Activated naive CD8-positive, alpha-beta T cell treated with anti-CD3 and anti-CD28 coated beads, Interleukin-2, amount 50 U/mL, for 24 hours (primary cell): ENCODE measurements around the gene POLDIP2.

Experiments used
- ATAC-seq: fragments of 150-1000 bp; cut with Tn5 transposase; one replicate; pipeline ENCODE4 v1.10.0; 2021
- DNase-seq: peaks from one replicate; pipeline ENCODE4 v3.0.0; 2021
- H3K27ac Mint-ChIP-seq: one replicate; pipeline ENCODE4 v1.8.0; 2021; ENCODE audit warnings: mild to moderate bottlenecking, mixed read lengths
- H3K27me3 Mint-ChIP-seq: one replicate; pipeline ENCODE4 v1.8.0; 2021; ENCODE audit warnings: mixed read lengths
- H3K36me3 Mint-ChIP-seq: one replicate; pipeline ENCODE4 v1.8.0; 2021; ENCODE audit warnings: low read depth, mixed read lengths
- H3K4me1 Mint-ChIP-seq: one replicate; pipeline ENCODE4 v1.8.0; 2021; ENCODE audit warnings: mixed read lengths
- H3K4me3 Mint-ChIP-seq: one replicate; pipeline ENCODE4 v1.8.0; 2021; ENCODE audit warnings: mild to moderate bottlenecking, moderate library complexity, mixed read lengths
- H3K9me3 Mint-ChIP-seq: one replicate; pipeline ENCODE4 v1.8.0; 2021; ENCODE audit warnings: mixed read lengths

Gene POLDIP2

GRCh38 chr17:28364665-28365363 is 7.5 kb upstream of the POLDIP2 start, which contains the start of gene SEBOX:
TSS of gene SEBOX (minus strand) at chr17:28365199. CDS start at chr17:28365151, 48 bp downstream.
- no peak within 1 kb of the TSS for H3K4me3 Mint-ChIP-seq
- peaks cover 10% of the 10 kb centered on the region for H3K36me3 Mint-ChIP-seq
- H3K9me3 Mint-ChIP-seq, result no peaks in the 10 kb centered on the region
- ATAC-seq (no peak), DNase-seq (no peak)
- H3K27ac Mint-ChIP-seq, result no peak within 1 kb of the TSS
- no peaks in the 10 kb centered on the region for H3K4me1 Mint-ChIP-seq
- no peaks in the 10 kb centered on the region for H3K27me3 Mint-ChIP-seq

GRCh38 chr17:28363776-28364650 is 6.7 kb upstream of the POLDIP2 start:
- H3K27ac Mint-ChIP-seq, result no peak overlapping the region
- DNase-seq, result no peak
- ATAC-seq, result no peak
- no peaks in the 10 kb centered on the region for H3K9me3 Mint-ChIP-seq
- no peak overlapping the region for H3K4me3 Mint-ChIP-seq
- H3K36me3 Mint-ChIP-seq, result peaks cover 14% of the 10 kb centered on the region
- H3K4me1 Mint-ChIP-seq, result peaks cover under 1% of the 10 kb centered on the region
- no peaks in the 10 kb centered on the region for H3K27me3 Mint-ChIP-seq

GRCh38 chr17:28363186-28363585 is 5.9 kb upstream of the POLDIP2 start:
- Mint-ChIP-seq H3K27ac (no peak overlapping the region), H3K4me1 (peaks cover 9% of the 10 kb centered on the region), H3K36me3 (peaks cover 14% of the 10 kb centered on the region), H3K27me3 (no peaks in the 10 kb centered on the region), H3K9me3 (no peaks in the 10 kb centered on the region), H3K4me3 (no peak overlapping the region)
- ATAC-seq, result no peak
- no peak for DNase-seq

- no peaks in the 10 kb centered on the region for H3K27me3 Mint-ChIP-seq
- peak overlapping the region; percentile 90 for H3K4me3 Mint-ChIP-seq
- no peak for ATAC-seq
- DNase-seq, result no peak
- H3K27ac Mint-ChIP-seq, result peak overlapping the region; percentile 91
- H3K4me1 Mint-ChIP-seq, result peaks cover 31% of the 10 kb centered on the region
- no peaks in the 10 kb centered on the region for H3K9me3 Mint-ChIP-seq
- peaks cover 23% of the 10 kb centered on the region for H3K36me3 Mint-ChIP-seq
Observed at GRCh38 chr17:28357901-28358197, 522 bp upstream of the POLDIP2 start.

GRCh38 chr17:28350271-28350670 is 7.1 kb downstream of the POLDIP2 start:
- Mint-ChIP-seq H3K27ac (no peak overlapping the region), H3K36me3 (peaks cover 43% of the 10 kb centered on the region), H3K27me3 (no peaks in the 10 kb centered on the region), H3K4me1 (peaks cover 6% of the 10 kb centered on the region), H3K9me3 (no peaks in the 10 kb centered on the region), H3K4me3 (no peak overlapping the region)
- ATAC-seq (no peak), DNase-seq (no peak)

GRCh38 chr17:28348979-28349378 is 8.3 kb downstream of the POLDIP2 start:
- DNase-seq (no peak), ATAC-seq (no peak)
- Mint-ChIP-seq H3K27ac (no peak overlapping the region), H3K27me3 (no peaks in the 10 kb centered on the region), H3K9me3 (no peaks in the 10 kb centered on the region), H3K36me3 (peaks cover 41% of the 10 kb centered on the region), H3K4me3 (no peak overlapping the region), H3K4me1 (no peaks in the 10 kb centered on the region)

- H3K27ac Mint-ChIP-seq, result no peak overlapping the region
- no peaks in the 10 kb centered on the region for H3K27me3 Mint-ChIP-seq
- no peak for ATAC-seq
- no peaks in the 10 kb centered on the region for H3K9me3 Mint-ChIP-seq
- H3K4me3 Mint-ChIP-seq, result no peak overlapping the region
- peaks cover 40% of the 10 kb centered on the region for H3K36me3 Mint-ChIP-seq
- H3K4me1 Mint-ChIP-seq, result no peaks in the 10 kb centered on the region
- no peak for DNase-seq
Observed at GRCh38 chr17:28347261-28347891, 10.0 kb downstream of the POLDIP2 start.

- Mint-ChIP-seq H3K4me1 (no peaks in the 10 kb centered on the region), H3K27me3 (no peaks in the 10 kb centered on the region), H3K27ac (no peak overlapping the region), H3K9me3 (no peaks in the 10 kb centered on the region), H3K36me3 (peaks cover 38% of the 10 kb centered on the region), H3K4me3 (no peak overlapping the region)
- ATAC-seq, result no peak
- DNase-seq, result no peak
Observed at GRCh38 chr17:28346746-28347246, 10.5 kb downstream of the POLDIP2 start.

- Mint-ChIP-seq H3K9me3 (no peaks in the 10 kb centered on the region), H3K27me3 (no peaks in the 10 kb centered on the region), H3K4me1 (no peaks in the 10 kb centered on the region), H3K36me3 (peaks cover 37% of the 10 kb centered on the region), H3K4me3 (no peak overlapping the region), H3K27ac (no peak overlapping the region)
- ATAC-seq (no peak), DNase-seq (no peak)
Observed at GRCh38 chr17:28346199-28346580, 11.1 kb downstream of the POLDIP2 start.

- ATAC-seq (no peak), DNase-seq (no peak)
- H3K36me3 Mint-ChIP-seq, result peaks cover 37% of the 10 kb centered on the region
- H3K9me3 Mint-ChIP-seq, result no peaks in the 10 kb centered on the region
- H3K27ac Mint-ChIP-seq, result no peak overlapping the region
- H3K27me3 Mint-ChIP-seq, result no peaks in the 10 kb centered on the region
- no peak overlapping the region for H3K4me3 Mint-ChIP-seq
- H3K4me1 Mint-ChIP-seq, result no peaks in the 10 kb centered on the region
Observed at GRCh38 chr17:28345419-28346198, 11.7 kb downstream of the POLDIP2 start.

- ATAC-seq, result no peak
- no peak for DNase-seq
- no peaks in the 10 kb centered on the region for H3K27me3 Mint-ChIP-seq
- no peaks in the 10 kb centered on the region for H3K4me1 Mint-ChIP-seq
- H3K9me3 Mint-ChIP-seq, result no peaks in the 10 kb centered on the region
- peaks cover 35% of the 10 kb centered on the region for H3K36me3 Mint-ChIP-seq
- H3K27ac Mint-ChIP-seq, result no peak overlapping the region
- no peak overlapping the region for H3K4me3 Mint-ChIP-seq
Observed at GRCh38 chr17:28344435-28344901, 12.9 kb downstream of the POLDIP2 start.

GRCh38 chr17:28344011-28344410 is 13.3 kb downstream of the POLDIP2 start:
- H3K27ac Mint-ChIP-seq, result no peak overlapping the region
- H3K4me1 Mint-ChIP-seq, result no peaks in the 10 kb centered on the region
- peaks cover 35% of the 10 kb centered on the region for H3K36me3 Mint-ChIP-seq
- DNase-seq (no peak), ATAC-seq (peak; percentile 6)
- H3K27me3 Mint-ChIP-seq, result no peaks in the 10 kb centered on the region
- no peak overlapping the region for H3K4me3 Mint-ChIP-seq
- no peaks in the 10 kb centered on the region for H3K9me3 Mint-ChIP-seq

GRCh38 chr17:28343491-28343932 is 13.8 kb downstream of the POLDIP2 start:
- H3K9me3 Mint-ChIP-seq, result no peaks in the 10 kb centered on the region
- no peaks in the 10 kb centered on the region for H3K4me1 Mint-ChIP-seq
- H3K27ac Mint-ChIP-seq, result no peak overlapping the region
- ATAC-seq (no peak), DNase-seq (no peak)
- peaks cover 31% of the 10 kb centered on the region for H3K36me3 Mint-ChIP-seq
- H3K4me3 Mint-ChIP-seq, result no peak overlapping the region
- H3K27me3 Mint-ChIP-seq, result no peaks in the 10 kb centered on the region

GRCh38 chr17:28342313-28342712 is 15.0 kb downstream of the POLDIP2 start:
- Mint-ChIP-seq H3K9me3 (no peaks in the 10 kb centered on the region), H3K4me1 (peaks cover 7% of the 10 kb centered on the region), H3K27me3 (no peaks in the 10 kb centered on the region), H3K27ac (no peak overlapping the region), H3K4me3 (no peak overlapping the region), H3K36me3 (peaks cover 22% of the 10 kb centered on the region)
- ATAC-seq, result no peak
- DNase-seq, result no peak
